ENCODE data around the gene COL5A3. TPM values are rescaled to one million over a fixed set of nuclear protein-coding genes. Genes with fewer than 3 reads are reported as not detected.
"Not testable (repeated sequence)": the region's sequence is repeated elsewhere in the genome, so short reads cannot be mapped to it uniquely, and the experiment has no call there.

The COL5A3 gene
- total RNA-seq, 4 donors from 2014 or later, result 5.7 to 9.8 (median 6.6) TPM

DNA sequence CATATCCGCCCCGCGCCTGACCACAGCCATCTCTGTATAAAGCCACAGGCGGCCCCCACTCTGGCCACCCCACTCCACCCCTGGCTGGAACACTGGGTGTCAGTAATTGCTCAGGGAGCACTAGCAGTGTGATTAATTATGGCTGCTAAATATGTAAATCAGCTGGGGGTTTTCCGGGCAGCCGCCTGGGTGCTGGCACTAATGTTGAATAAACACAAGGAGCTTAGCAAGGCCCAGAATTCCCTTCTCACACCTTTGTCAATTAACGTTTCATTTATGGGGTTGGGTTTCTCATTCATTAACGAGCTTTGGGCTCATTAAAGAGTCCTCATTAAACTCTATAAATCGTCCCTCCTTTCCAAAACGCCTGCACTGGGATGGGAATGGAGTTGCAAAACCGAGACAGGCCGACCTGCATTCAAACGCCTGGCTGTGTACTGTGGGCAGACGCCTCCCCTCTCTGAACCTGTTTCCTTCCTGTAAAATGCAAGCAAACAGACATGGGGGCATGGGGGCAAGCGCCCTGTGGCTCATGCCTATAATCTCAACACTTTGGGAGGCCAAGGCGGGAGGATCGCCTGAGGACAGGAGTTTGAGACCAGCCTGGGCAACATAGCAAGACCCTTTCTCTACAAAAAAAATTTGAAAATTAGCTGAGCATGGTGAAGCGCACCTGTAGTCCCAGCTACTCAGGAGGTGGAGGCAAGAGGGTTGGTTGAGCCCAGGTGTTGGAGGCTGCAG is 56.3 kb downstream of the COL5A3 start:
- DNase-seq (no peak), ATAC-seq (no peak)
- intact Hi-C loops (cut with DNase I; ENCODE audit: low total_unique reads), result no loop called here
- Histone ChIP-seq H3K4me3 (no peak overlapping the region), H3K9me3 (no peaks in the 10 kb centered on the region), H3K36me3 (no peaks in the 10 kb centered on the region), H3K27me3 (no peaks in the 10 kb centered on the region), H3K27ac (no peak overlapping the region), H3K4me1 (no peaks in the 10 kb centered on the region)
- TF ChIP-seq, protein P1, sequence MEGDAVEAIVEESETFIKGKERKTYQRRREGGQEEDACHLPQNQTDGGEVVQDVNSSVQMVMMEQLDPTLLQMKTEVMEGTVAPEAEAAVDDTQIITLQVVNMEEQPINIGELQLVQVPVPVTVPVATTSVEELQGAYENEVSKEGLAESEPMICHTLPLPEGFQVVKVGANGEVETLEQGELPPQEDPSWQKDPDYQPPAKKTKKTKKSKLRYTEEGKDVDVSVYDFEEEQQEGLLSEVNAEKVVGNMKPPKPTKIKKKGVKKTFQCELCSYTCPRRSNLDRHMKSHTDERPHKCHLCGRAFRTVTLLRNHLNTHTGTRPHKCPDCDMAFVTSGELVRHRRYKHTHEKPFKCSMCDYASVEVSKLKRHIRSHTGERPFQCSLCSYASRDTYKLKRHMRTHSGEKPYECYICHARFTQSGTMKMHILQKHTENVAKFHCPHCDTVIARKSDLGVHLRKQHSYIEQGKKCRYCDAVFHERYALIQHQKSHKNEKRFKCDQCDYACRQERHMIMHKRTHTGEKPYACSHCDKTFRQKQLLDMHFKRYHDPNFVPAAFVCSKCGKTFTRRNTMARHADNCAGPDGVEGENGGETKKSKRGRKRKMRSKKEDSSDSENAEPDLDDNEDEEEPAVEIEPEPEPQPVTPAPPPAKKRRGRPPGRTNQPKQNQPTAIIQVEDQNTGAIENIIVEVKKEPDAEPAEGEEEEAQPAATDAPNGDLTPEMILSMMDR (IDR thresholded peaks at IDR 0.05 in 4 of 5, conservative IDR thresholded peaks at IDR 0.05 in 1 of 5), result no peak
- TF ChIP-seq POLR2A (IDR thresholded peaks at IDR 0.05), result no peak
- in situ Hi-C loops (cut with MboI; ENCODE audit: low sequenced_read_pairs in 4 of 4), result no loop called here

GRCh38 chr19:9952276-9952675 is 58.0 kb downstream of the COL5A3 start:
- intact Hi-C loops (cut with DNase I; ENCODE audit: low total_unique reads) (no loop called here), in situ Hi-C loops (cut with MboI; ENCODE audit: low sequenced_read_pairs in 4 of 4) (no loop called here)
- no peak overlapping the region for H3K4me3 ChIP-seq
- peaks cover 0 to under 1% of the 10 kb centered on the region in 2 donors for H3K4me1 ChIP-seq
- no peak overlapping the region for H3K27ac ChIP-seq
- H3K9me3 ChIP-seq, result no peaks in the 10 kb centered on the region
- no peak for DNase-seq
- TF ChIP-seq POLR2A (IDR thresholded peaks at IDR 0.05), result no peak
- TF ChIP-seq, protein P1 (IDR thresholded peaks at IDR 0.05 in 4 of 5, conservative IDR thresholded peaks at IDR 0.05 in 1 of 5), result no peak
- no peaks in the 10 kb centered on the region for H3K36me3 ChIP-seq
- ATAC-seq, result no peak
- H3K27me3 ChIP-seq, result no peaks in the 10 kb centered on the region

GRCh38 chr19:9947441-9947840 is 62.9 kb downstream of the COL5A3 start:
- DNase-seq, result no peak

DNA sequence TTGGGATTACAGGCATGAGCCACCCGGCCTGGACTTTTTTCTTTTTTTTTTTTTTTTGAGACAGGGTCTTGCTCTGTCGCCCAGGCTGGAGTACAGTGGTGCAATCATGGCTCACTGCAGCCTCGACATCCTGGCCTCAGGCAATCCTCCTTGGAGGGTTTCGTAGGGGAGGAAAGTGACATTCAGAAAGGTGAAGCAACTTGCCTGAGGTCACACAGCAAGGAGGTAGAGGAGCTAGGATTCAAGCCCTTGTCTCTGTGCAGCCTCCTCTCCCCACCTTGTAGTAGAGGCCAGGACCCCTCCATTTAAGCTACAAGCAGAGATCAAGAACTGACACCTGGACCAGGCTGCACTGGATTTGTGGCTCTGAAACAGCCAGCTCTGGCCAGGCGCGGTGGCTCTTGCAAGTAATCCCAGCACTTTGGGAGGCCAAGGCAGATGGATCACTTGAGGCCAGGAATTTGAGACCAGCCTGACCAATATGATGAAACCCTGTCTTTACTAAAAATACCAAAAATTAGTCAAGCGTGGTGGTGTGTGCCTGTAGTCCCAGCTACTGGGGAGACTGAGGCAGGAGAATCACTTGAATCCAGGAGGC is 63.7 kb downstream of the COL5A3 start:
- H3K27me3 ChIP-seq, H3K4me3 ChIP-seq, ATAC-seq, H3K4me1 ChIP-seq, H3K9me3 ChIP-seq, H3K36me3 ChIP-seq: not testable (repeated sequence)
- H3K27ac ChIP-seq, result peak overlapping the region in 1 of 4 donors; percentile 68
- DNase-seq, result peak; percentile 8 to 49
- intact Hi-C loops (cut with DNase I; ENCODE audit: low total_unique reads), result loop anchor here (5.0 kb wide), 1 partner anchor 61 kb away; no protein-coding TSS in a partner anchor
- in situ Hi-C loops (cut with MboI; ENCODE audit: low sequenced_read_pairs in 4 of 4), result loop anchor here (10.0 to 25.0 kb wide), 4 partner anchors 58 to 441 kb away; partner anchors contain the start of genes TYK2 (in 3 of the 4) and S1PR2 (in 2 of the 4)

More at GRCh38 chr19:9947441-9947840, 62.9 kb downstream of the COL5A3 start:
- peaks cover 0 to 7% of the 10 kb centered on the region in 2 donors for H3K4me1 ChIP-seq
- TF ChIP-seq, protein P1 (IDR thresholded peaks at IDR 0.05 in 4 of 5, conservative IDR thresholded peaks at IDR 0.05 in 1 of 5), result no peak
- no peak for TF ChIP-seq POLR2A (IDR thresholded peaks at IDR 0.05)
- peaks cover 0 to 6% (median 0%) of the 10 kb centered on the region in 3 donors for H3K27me3 ChIP-seq
- no peak overlapping the region for H3K27ac ChIP-seq
- in situ Hi-C loops (cut with MboI; ENCODE audit: low sequenced_read_pairs in 4 of 4) (loop anchor here (10.0 to 25.0 kb wide), 4 partner anchors 57 to 440 kb away; partner anchors contain the start of genes TYK2 (in 3 of the 4) and S1PR2 (in 2 of the 4)), intact Hi-C loops (cut with DNase I; ENCODE audit: low total_unique reads) (loop anchor here (5.0 kb wide), 1 partner anchor 60 kb away; no protein-coding TSS in a partner anchor)
- no peak overlapping the region for H3K4me3 ChIP-seq
- no peaks in the 10 kb centered on the region for H3K36me3 ChIP-seq
- H3K9me3 ChIP-seq, result no peaks in the 10 kb centered on the region
- no peak for ATAC-seq
